ES-I3 (cell line): Measurements from ENCODE around the gene RRP15.

Experiments
- H3K36me3 ChIP-seq: 2 replicates; pipeline ENCODE4 v1.6.1; 2013; ENCODE audit warnings: mild to moderate bottlenecking, low read length, control low read depth, moderate library complexity; ENCODE audit not compliant: insufficient read depth
- H3K4me1 ChIP-seq: 2 replicates; pipeline ENCODE4 v1.6.1; 2013; ENCODE audit warnings: mild to moderate bottlenecking, control low read depth, low read length; ENCODE audit not compliant: insufficient read depth
- H3K9ac ChIP-seq: 2 replicates; pipeline ENCODE4 v1.6.1; 2013; ENCODE audit warnings: low read depth, mild to moderate bottlenecking, low read length, moderate library complexity
- H3K9me3 ChIP-seq: 2 replicates; pipeline ENCODE4 v1.6.1; 2013; ENCODE audit warnings: mild to moderate bottlenecking, low read length, moderate library complexity; ENCODE audit not compliant: control insufficient read depth, insufficient read depth

RRP15 gene

DNA sequence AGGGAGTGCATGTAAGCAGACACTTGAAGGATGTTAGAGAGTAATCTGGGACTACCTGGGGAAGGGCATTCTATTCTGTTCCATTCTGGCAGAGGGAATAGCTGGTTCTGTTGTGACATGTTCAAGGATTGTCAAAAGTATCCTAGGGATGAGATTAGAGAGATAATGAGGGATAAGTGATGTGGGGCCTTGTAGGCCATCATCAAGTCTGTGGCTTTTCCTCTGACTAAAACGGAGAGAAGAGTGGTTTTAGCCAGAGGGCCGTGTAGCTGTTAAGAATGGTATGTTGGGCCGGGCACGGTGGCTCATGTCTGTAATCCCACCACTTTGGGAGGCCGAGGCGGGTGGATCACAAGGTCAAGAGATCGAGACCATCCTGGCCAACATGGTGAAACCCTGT, 83.6 kb downstream of the RRP15 start:
- no peaks in the 10 kb centered on the region for H3K9me3 ChIP-seq
- no peak overlapping the region for H3K9ac ChIP-seq
- H3K4me1 ChIP-seq = no peaks in the 10 kb centered on the region
- H3K36me3 ChIP-seq = no peaks in the 10 kb centered on the region

DNA sequence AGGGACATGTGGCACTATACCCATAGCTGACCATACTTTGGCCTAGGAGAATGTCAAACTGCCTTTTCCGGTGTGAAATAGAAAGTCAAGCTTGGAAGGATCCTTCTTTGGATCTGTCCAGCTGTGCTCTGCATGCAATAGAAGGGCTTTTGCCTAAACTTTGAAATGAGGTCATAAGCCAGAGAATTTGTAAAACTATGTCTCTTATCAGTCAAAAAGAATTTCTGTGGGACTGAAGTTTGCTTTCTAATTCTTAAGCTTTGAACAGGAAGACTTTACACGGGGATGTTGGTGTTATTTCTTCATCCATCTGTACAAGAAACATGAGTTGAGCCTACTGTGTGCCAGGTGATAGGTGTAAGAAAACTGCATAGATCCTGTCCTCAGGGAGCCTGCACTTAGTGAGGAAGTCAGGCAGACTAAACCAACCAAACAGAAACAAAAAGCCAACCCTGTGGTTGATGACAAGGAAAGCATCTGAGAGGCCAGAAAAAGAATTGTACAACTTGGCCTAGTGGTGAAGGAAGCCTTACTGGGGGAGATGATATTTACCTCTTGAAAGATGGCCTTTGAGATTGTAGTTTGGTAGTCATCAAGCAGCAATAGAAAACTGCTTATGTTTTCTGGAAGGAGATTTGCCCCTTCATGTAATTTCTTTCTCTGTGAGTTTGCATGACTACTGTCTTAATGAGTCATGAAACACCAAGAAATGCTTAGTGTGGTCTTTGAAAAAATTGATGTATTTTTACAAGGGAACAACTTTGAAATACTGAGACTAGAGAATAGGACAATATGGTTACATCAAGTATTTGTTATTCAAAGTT, 84.8 kb downstream of the RRP15 start:
- no peak overlapping the region for H3K9ac ChIP-seq
- no peaks in the 10 kb centered on the region for H3K9me3 ChIP-seq
- H3K4me1 ChIP-seq = no peaks in the 10 kb centered on the region
- H3K36me3 ChIP-seq = no peaks in the 10 kb centered on the region

- no peaks in the 10 kb centered on the region for H3K9me3 ChIP-seq
- H3K36me3 ChIP-seq = no peaks in the 10 kb centered on the region
- H3K9ac ChIP-seq = no peak overlapping the region
- H3K4me1 ChIP-seq = peaks cover 2% of the 10 kb centered on the region; the same call in 1 of the 2 replicates
Measured at GRCh38 chr1:218371927-218372672, 87.0 kb downstream of the RRP15 start.

DNA sequence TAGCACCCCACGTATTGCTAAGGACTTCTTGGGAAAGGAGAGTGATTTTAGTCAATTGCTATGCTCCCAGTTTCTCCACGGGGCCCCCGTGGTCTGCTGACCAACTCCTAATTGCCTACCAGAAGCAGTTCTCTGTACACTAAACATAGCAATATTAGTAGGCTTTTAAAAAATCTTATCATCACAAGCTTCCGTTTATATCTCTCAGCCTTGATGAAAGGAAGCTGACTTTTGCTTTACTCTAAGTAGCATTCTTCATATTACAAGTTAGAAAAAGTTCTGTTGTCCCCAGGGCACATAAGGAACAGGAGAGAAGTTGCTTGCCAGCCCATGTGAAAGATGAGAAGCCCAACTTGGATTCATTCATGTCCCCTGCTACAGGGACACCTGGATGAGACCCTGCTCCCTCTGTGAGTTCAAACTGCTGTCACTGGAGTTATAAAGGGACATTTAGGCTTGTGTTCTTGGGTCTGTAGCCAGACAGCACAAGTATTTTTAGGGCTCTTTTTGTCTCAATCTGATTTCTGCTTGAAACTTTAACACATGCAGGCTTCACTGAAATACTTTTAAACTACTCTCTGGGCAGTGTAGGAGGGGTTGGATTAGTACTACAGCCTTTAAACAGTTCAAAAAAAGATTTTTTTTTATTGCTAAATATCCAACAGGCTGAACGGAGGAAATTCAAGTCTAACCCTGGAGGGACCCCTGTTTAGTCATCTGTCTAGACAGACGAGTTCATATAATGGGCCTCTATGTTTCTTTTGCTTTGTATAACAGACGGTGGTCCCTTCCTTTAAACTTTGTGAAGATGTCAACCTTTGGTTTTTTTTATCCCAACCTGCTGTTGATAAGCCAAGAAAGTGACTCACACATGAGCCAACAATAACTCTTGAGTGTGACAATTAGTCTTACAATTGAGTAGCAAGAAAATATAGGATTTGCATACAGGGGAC, 89.6 kb downstream of the RRP15 start:
- Histone ChIP-seq H3K9ac (no peak overlapping the region), H3K36me3 (no peaks in the 10 kb centered on the region), H3K9me3 (no peaks in the 10 kb centered on the region), H3K4me1 (peaks cover 7% of the 10 kb centered on the region; the same call in 1 of the 2 replicates)

- H3K9ac ChIP-seq = no peak overlapping the region
Measured at GRCh38 chr1:218376722-218377121, 91.6 kb downstream of the RRP15 start.

DNA sequence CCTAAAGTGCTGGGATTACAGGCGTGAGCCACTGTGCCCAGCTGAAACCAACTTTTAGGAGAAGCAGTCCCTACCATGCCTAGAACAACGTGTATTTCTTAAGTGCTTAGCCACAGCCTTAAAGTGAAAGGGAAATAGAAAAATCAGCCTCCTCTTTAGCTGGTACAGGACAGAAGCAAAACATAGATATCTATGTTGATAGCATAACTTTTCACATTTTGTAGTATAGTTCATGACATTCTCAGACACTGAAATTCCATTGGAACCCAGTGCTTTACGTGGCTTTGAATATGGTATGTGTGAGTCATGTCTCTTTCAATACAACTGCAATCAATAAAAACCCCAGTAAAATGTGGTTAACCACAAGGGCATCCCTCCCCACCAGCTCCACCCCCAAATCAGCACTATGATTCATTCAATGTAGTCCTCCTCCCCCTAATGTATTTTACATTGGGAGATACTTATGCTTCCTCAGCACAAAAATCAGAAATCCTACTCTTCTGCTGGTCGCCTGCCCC, 92.1 kb downstream of the RRP15 start:
- Histone ChIP-seq H3K36me3 (no peaks in the 10 kb centered on the region), H3K9ac (no peak overlapping the region), H3K4me1 (peaks cover 7% of the 10 kb centered on the region; the same call in 1 of the 2 replicates), H3K9me3 (no peaks in the 10 kb centered on the region)

More at GRCh38 chr1:218376722-218377121, 91.6 kb downstream of the RRP15 start:
- Histone ChIP-seq H3K9me3 (no peaks in the 10 kb centered on the region), H3K36me3 (no peaks in the 10 kb centered on the region), H3K4me1 (peaks cover 7% of the 10 kb centered on the region; the same call in 1 of the 2 replicates)

DNA sequence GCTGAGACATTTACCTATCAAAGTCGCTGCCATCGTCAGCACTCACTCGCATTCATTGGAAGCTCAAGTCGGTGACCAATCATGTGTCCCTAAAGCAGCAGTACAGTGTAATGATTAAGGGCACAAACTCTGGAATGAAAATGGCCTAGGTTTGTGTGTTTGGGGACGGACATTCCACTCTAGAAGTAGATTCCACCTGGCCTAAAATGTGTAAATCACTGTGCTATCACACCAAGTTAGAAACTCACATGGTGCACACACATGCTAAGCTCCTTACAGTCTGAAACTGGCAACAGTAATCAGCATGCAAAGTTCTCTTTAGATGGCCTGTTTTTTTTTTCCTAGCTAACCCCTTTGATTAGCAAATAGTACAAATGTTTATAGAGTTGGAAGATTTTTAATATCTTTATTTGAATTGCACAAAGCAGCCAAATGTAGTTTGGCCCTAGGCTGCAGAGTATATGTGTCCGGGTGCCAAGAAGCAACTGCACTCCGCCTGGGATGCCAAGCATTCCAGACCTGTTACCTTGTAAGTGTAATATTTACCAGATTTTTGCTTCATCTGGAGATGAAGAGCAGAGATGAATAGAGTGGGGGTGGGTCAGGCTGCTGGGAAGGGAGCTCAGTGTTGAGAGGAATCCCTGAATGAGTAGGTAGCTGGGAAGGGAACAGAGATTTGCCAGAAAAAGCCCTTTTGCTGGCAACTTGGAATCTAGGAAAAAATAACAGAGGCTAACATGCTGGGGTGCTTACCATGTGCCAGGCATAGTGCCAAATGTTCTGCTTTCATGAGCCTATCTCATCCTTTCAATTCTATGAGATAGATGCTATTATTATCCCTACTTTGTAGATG, 95.3 kb downstream of the RRP15 start:
- Histone ChIP-seq H3K36me3 (no peaks in the 10 kb centered on the region), H3K9ac (no peak overlapping the region), H3K4me1 (peaks cover 7% of the 10 kb centered on the region; the same call in 1 of the 2 replicates), H3K9me3 (no peaks in the 10 kb centered on the region)

GRCh38 chr1:218382261-218382660, 97.2 kb downstream of the RRP15 start:
- peaks cover 4% of the 10 kb centered on the region; the same call in 1 of the 2 replicates for H3K4me1 ChIP-seq
- H3K9ac ChIP-seq = no peak overlapping the region
- H3K9me3 ChIP-seq = no peaks in the 10 kb centered on the region
- H3K36me3 ChIP-seq = no peaks in the 10 kb centered on the region

DNA sequence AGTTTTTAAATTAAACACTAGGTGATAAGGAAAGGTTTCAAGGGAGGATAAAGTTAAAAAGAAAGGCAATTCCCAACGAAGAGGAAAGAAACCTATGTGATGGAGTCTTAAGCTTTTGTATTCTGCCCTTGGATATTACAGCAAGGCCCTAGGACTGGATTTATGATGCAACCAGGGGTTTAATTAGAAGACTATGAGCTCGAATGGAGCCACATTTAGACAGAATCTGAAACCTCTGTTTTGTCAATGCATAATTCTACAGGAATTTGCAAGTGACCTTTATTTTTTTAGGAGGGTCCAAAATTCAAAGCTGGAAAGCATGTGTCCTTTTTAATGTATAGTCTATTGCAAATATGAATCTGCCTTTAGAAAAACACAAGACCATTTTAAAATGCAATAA, 98.0 kb downstream of the RRP15 start:
- Histone ChIP-seq H3K9me3 (no peaks in the 10 kb centered on the region), H3K9ac (no peak overlapping the region), H3K4me1 (no peaks in the 10 kb centered on the region; the same call in 1 of the 2 replicates), H3K36me3 (no peaks in the 10 kb centered on the region)

DNA sequence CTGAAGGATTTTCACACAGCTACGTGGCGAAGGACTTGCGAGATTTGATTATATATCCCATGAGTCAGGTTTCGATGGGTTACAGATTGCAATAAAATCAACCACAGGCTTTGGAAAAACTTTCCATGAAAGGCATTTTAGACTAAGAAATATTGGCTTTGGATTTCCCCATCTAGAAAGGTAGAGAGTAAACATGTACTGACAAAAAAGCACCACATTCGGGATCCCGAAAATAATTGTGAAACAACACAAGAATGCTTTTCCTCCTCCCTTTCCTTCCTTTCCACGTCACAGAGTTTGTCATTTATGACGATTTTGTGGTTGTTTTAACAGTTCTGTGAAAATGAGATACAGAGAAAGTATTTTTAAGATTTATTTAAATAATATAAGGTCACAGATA, 98.6 kb downstream of the RRP15 start:
- Histone ChIP-seq H3K4me1 (no peaks in the 10 kb centered on the region; the same call in 1 of the 2 replicates), H3K36me3 (no peaks in the 10 kb centered on the region), H3K9ac (no peak overlapping the region), H3K9me3 (no peaks in the 10 kb centered on the region)

GRCh38 chr1:218384581-218384993, 99.5 kb downstream of the RRP15 start:
- Histone ChIP-seq H3K4me1 (no peaks in the 10 kb centered on the region; the same call in 1 of the 2 replicates), H3K36me3 (no peaks in the 10 kb centered on the region), H3K9ac (no peak overlapping the region), H3K9me3 (no peaks in the 10 kb centered on the region)
